ENCODE measurements around the gene METTL21A. TPM values are rescaled to one million over a fixed set of nuclear protein-coding genes. Genes with fewer than 3 reads are reported as not detected.

Gene METTL21A
- polyA plus RNA-seq, 3 donors, result 29.6 to 33.1 (median 30.5) TPM

GRCh38 chr2:207565736-207566500, 59.3 kb downstream of the METTL21A start:
- no peak for DNase-seq (ENCODE audit: low read depth in 3 of 3, low spot score in 2 of 3)

Other genes starting within 250 kb of the METTL21A start
- gene CREB1, start 95.4 kb downstream of the METTL21A start, polyA plus RNA-seq (ENCODE audit: insufficient read length in 3 of 3), result 10 to 100 TPM; 73.6 to 84.9 (median 76.3) TPM
- gene CCNYL1, start 86.2 kb upstream of the METTL21A start, polyA plus RNA-seq (ENCODE audit: insufficient read length in 3 of 3), result 10 to 100 TPM; 18.3 to 20.4 (median 20.3) TPM
- 10 to 100 TPM; 11.4 to 13.6 (median 13.4) TPM for gene FZD5, start 144.5 kb upstream of the METTL21A start, polyA plus RNA-seq (ENCODE audit: insufficient read length in 3 of 3)

All from right renal cortex interstitium (tissue), 3 donors.